ENCODE data around the gene COL9A1. TPM values are rescaled to one million over a fixed set of nuclear protein-coding genes. Genes with fewer than 3 reads are reported as not detected.

The COL9A1 gene
- total RNA-seq, 1 experiment from 2014 or later, result 0.34 TPM

DNA sequence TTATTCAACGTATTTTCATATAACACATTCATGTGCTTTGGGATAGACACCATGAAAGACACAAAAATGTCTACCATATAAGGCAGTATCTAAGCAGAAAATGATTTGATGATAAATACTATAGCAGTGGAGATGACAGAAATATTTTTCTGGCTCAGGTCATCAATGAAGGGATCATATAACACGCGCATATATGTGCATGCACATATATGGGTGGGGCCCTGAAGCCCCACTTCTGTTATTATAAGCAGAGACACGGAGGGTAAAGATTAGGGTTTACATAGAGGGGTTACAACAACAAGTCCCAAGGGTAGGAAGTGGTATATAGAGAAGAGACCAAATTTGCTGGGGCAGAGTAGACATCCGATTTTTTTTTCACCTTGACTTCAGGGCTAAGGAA lies 16.0 kb downstream of the COL9A1 start:
- DNase-seq (ENCODE audit: low read depth), result no peak

DNA sequence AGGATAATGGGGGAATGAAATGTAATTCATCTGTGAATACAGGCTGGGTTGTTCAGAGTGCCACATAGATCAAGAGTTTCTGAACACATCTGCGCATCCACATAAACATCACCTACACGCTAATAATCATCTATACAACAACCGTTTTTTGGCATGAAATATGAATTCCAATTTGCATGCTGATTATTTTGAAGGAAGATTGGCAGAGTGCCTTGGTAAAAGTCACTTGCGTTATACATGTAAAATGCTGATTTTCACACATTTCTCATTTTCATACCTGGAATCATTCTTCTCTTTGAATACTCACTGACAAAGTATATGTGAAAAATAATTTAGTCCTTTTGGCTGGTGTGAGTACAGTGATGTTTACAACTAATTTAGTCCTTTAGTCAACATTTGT lies 17.7 kb downstream of the COL9A1 start:
- DNase-seq (ENCODE audit: low read depth), result no peak

DNA sequence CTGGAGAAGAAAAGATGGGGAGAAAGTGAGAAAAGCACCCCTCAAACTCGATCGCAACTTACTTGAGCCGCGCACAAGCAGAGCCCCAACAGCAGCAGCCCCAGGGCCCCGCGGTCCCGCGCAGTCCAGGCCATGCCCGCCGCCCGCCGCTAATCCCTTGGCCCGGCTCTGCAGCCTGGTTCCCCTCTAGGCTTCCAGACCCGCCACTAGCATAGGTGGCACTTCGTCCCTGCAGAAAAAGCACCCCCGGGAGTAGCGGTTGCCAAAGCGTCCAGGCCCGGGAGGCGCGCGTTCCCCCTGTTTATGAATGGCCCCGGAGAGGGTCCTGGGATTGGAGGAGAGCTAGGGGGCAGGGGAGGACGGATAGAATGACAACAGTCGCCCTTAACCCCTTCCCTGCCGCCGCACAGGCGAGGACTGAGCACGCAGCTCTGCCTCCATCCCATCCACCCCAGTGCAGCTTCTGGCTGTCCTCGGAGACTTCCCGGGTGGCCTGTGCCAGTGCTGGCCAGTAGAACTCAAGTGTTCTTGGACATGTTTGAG lies 19.9 kb downstream of the COL9A1 start:
- DNase-seq (ENCODE audit: low read depth), result no peak

DNA sequence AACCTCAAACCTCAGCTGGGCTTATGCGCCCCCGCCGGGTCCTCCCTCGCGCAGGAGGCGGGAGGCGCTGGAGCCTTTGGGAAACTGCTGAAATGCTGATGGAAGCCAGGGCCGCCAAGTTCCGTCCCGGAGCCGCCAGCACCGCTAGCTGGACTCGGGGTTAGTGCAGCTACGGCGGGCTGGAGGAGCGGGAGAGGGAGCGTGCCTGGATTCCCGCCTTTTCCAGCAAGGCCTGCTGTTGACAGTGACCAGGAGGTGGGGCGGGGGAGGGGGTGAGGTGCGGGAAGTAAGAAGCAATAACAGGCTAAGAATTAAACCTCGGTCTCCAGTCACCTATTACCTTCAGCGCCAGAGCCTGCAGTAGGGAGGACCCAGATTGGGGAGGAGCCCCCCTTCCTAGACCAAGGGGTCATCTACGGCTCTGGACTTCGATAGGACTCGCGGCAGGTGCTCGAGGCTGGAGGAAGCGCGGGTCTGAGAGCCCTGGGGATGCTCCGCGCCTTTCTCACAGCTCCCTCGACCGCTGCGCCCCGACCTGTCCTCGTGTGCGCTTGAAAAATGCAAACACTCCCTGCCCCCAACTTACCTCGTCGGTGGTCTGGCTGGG lies 20.5 kb downstream of the COL9A1 start:
- DNase-seq (ENCODE audit: low read depth), result peak; percentile 35

DNA sequence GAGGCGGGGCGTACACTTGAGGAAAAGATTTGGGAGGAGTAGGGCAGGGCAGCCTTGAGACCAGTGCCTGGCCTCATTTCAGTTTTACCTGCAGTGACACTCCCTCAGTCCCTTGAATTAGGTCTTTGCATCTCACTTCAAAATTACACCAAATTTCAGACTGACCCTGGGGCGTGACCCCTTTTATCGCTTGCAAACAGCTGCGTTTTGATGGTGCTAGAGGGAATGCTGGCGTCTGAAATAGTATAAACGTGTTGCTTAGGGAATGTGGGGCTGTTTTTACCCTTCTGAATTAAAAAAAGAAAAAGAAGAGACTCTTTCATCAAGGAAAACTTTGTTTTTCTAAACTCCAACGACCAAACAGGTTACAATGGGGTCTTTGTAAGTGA lies 21.0 kb downstream of the COL9A1 start:
- no peak for DNase-seq (ENCODE audit: low read depth)

DNA sequence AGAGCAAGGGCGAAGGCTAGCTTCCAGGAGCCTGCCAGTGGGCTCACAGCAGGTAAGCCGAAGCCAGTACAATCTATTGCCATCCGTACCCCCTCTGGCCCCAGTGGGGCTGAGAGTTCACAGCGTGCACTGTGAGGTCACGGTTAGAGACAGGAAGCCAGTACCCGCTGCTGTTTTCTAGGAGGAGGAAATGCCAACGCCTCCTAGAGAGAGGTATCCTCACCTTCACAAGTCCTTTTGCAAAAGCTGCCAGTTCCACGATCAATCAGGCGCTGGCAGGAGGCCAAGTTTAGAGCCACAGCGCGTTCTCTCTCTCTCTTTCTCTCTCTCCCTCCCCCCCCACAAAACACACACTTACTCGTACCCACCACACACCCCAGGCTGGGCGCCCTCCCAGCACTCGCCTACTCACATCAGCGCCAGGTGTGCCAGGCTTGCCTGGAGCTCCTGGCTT lies 22.5 kb downstream of the COL9A1 start:
- DNase-seq (ENCODE audit: low read depth), result peak; percentile 5

DNA sequence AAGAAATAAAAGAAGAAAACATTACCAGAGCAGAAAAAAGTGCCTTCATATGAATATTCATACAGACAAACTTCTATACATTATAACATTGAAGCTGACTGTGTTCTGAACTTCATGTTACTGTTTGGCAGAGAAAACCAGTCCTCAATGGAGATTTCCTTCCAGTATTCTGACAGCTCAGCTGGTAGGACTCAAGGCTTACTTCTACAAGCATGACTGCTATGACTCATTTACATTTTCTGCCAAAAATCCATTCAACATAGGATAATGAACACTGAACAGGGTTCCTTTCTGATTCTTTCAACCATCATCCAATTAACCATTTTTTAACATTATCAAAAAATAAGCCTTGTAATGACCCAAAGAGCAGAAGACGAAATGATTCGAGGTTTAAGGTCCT lies 25.4 kb downstream of the COL9A1 start:
- DNase-seq (ENCODE audit: low read depth), result peak; percentile 11

DNA sequence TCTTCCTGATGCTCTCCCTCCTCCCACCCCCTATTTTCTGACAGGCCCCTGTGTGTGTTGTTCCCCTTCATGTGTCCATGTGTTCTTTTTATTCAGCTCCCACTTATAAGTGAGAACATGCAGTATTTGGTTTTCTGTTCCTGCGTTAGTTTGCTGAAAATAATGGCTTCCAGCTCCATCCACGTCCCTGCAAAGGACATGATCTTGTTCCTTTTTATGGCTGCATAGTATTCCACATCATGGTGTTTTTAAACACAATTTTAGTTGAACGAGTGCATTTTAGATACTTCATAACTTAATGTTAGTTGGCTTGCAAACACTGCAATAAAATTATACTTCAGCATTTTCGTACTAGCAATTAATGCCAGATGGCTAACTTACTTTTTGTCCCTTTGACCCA lies 28.5 kb downstream of the COL9A1 start:
- DNase-seq (ENCODE audit: low read depth), result no peak

DNA sequence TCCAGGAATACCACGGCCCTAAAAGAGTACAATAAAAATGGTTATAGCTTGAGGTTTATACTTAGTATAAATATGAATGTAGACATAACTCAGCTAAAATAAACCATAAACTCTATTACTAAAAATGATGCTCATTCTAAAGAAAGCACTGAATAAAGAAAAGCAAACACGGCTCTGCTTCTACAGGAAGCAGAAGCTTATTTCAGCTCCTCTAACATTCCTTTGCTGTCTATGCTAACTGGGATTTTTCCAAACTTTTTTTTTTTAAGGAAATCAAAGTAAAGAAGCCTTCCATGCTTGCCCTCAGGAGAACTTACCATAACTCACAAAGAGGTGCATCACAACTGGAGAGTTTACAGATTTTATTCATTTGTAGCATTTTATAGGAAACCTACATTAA lies 30.8 kb downstream of the COL9A1 start:
- no peak for DNase-seq (ENCODE audit: low read depth)

DNA sequence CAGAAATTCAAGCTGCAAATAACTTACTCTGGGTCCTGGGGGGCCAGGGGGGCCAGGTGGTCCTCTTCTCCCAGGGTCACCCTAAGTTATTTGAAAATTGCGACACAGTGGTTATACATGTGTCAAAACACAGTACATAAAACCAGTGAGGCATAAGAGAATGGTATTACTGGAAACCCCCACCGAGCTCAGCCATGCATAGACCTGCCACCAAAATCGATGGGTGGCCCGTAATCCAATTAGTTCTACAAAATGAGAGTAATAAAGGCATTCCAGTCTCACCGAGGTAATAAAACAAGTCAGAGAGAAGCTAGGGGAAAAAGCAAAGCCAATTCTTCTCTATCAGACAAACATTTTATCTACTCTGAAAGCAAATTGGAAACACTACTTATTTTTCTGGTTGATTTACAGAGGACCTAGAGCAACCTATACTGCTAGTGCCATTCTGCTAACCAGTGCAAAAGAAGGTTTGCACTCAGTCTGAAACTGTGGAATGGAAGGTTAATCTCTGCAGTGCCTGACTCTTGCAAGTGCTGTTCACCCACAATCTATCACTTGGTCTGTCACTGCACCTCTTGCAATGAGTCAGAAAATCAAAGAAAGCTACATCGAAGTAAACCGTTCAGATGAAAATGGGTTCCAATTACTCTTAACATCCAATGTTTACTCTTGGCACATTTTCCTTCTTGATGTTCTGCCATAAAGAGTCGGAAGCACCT lies 32.4 kb downstream of the COL9A1 start:
- no peak for DNase-seq (ENCODE audit: low read depth)

DNA sequence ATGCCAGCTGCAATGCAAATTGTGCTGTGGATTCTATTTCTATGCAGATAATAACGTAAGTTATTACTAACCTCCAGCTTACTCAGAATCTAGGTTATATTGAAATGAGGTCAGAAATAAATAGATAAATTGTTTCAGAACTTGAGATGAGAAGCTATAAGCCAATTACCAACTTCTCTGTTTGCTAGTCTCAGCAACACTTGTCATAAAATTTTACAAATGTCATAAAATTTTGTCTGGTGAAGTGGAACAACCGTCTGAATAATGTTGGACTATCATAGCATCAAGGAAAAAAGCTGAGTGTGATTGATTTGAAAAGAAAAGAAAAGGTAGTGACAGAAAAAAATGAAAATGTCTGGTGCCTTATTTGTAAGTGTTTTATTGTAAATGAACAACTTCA lies 36.7 kb downstream of the COL9A1 start:
- no peak for DNase-seq (ENCODE audit: low read depth)

DNA sequence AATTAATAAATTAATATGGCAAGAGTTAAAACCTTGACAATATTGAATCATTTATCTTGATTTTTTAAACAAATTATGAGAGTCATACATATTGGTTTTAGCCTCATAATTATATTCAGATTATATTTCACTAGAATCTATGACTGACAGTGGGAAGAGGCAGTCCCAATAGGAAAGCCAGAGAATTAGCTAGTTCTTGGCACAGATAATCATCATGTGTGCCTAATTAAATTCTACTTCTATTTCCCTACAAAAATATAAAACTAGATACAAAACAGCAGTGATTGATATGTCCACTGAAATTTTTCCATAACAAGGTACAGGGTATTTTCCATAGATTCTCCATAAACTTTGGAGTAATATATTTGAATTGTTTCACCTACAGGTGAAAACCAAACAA lies 38.6 kb downstream of the COL9A1 start:
- DNase-seq (ENCODE audit: low read depth), result no peak

DNA sequence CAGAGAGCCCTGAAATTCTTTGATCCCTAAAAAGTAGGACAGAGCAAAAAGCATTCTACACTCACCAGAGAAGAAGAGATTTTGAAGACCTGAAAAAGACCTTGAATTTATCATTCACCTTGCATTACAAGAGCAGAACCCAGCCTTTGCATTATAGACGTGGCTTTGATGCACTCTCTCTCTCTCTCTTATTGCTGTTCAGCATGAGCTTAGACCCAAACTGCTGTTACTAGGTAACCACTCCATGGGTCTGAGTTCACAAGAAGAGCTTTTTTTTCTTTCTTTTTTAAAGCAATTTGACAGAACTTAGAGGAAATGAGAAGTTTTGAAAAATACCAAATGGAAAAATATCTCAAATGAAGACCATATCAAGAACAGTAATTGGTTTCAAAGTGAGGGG lies 44.4 kb downstream of the COL9A1 start:
- no peak for DNase-seq (ENCODE audit: low read depth)

DNA sequence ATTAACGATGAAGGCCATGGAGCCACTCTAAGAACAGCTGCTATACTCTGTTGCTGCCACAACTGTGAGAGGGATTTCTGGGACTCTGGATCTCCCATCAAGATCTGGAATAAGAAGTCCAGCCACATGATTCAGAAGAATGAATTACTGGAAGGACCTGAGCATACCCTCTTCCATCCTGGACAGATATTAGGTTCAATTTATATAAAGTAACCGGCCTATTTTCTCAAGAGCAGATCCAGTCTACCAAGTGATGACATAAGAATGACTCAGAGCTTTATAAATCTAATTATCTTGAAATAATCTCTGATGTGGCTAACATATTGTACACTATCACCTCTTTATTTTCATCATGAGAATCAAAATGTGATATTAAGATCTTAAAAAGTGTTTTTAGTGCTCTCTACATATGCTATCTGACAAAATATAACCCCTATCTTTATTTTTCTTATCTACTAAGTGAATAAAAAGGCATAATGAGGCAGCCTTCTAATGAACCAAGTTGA lies 45.1 kb downstream of the COL9A1 start:
- no peak for DNase-seq (ENCODE audit: low read depth)

DNA sequence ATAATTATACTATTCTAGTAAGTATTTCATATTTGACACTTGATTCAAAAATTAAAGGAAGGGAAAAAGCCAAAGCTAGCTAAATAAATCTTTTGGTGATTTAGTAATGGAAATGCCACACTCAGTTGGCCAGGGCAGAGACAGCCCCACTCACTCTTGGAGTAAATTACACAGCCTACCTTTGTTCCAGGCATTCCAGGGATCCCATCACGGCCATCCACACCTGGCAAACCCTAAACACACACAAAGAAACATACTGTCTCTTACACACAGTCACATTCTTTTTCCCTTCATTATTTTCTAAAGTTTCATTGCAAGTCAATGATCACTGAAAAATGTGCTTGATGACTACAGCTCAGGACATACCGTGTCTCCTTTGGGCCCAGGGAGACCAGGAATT lies 48.1 kb downstream of the COL9A1 start:
- DNase-seq (ENCODE audit: low read depth), result no peak

DNA sequence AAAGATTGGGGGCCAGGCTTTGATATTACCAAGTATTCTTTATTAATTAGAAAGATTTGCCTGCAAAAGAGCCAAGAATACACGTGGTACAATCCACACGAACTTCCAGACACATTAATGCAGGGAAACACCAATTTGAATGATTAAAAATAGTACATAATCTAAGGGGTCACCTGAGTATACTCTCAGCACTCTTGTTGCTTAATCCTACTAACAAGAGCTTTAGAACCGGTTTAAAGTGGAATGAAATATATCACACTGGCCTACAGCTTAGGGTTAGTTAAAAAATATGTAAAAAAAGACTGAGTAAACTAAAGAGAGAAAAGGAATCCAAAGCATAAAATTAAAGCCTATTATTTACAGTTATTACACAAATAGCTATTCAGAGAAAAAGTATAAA lies 49.0 kb downstream of the COL9A1 start:
- no peak for DNase-seq (ENCODE audit: low read depth)

DNA sequence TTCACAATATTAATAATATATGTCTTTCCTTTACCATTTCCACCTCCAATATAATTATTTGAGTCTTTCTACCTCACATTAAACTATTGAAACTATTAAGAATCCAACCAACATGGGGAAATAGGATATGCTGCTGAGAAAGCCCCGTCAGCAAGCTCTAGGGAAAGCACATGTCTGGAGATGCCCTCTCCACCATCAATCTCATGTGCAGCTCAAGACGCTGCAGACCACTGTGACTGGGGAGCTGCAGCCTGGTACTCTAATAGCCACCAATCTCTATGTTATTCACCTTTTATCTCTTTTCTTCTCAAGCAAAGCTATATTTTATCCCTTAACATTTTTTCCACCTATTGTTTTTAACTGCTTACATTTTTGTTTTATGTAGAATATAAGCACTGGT lies 50.3 kb downstream of the COL9A1 start:
- DNase-seq (ENCODE audit: low read depth), result no peak

DNA sequence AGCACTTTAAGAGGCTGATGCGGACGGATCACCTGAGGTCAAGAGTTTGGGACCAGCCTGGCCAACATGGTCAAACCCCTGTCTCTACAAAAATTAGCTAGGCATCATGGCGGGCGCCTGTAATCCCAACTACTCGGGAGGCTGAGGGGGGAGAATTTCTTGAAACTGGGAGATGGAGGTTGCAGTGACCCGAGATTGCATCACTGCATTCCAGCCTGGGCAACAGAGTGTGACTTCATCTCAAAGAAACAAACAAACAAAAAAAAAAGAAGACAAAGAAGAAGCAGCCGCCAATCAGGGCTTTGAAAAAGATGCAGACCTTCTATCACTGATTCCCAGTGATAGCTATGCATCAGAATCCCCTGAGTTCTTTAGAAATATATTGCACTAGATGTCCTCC lies 56.8 kb downstream of the COL9A1 start:
- no peak for DNase-seq (ENCODE audit: low read depth)

DNA sequence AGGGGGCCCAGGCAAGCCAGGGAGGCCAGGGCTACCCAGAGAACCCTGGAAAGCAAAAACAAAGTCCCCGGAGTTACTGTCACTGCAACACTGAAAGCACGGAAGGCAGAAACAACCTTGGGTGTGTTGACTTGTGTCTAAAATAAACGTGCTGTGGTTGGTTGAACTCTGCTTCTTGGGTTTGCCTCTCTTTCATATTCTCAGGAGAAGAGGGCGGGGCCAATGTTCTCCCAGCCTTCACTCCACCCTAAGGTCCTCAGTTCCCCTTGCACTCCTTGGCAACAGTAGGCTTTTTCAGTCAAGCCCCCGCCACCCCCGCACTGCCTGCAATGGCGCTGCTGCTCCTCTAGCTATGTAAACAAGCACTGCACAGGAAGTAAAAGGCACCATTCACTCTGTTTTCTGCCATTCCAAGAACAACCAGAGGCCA lies 60.9 kb downstream of the COL9A1 start:
- no peak for DNase-seq (ENCODE audit: low read depth)

DNA sequence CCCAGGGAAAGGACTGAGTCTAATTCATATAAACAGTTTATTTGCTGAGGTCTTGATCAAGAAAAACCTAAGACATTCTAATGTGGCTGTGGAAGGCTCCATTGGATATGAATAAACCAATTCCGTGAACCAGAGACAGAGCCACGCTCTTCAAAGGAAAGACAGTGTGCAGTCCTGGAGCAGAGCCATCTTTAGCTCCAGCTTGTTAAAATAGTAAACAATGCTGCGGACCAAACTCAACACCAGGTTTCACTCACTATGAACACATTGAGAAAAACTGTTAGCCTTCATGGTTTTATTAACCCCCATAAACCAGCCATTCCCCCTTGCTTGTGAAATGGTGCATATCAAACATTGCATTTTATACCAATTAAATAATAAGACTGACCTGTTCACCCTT lies 61.9 kb downstream of the COL9A1 start:
- no peak for DNase-seq (ENCODE audit: low read depth)

DNA sequence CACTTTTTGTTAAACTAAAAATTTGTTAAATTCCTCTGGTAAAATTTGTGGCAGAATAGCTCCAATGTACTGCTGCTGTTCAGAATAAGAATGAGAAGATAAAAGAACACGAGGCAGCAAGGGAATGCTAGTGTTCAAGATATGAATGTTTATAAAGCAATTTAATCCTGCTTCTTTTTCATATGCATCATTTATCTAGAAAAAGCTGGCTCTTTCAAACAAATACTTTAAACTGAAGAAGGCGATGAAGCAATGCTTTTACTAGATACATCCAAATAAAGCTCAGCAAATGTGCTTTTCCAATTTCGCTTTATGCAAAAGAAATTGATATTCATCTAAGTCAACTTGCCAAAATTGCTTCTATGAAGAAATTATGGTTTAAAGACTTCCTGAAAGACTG lies 66.5 kb downstream of the COL9A1 start:
- DNase-seq (ENCODE audit: low read depth), result no peak

DNA sequence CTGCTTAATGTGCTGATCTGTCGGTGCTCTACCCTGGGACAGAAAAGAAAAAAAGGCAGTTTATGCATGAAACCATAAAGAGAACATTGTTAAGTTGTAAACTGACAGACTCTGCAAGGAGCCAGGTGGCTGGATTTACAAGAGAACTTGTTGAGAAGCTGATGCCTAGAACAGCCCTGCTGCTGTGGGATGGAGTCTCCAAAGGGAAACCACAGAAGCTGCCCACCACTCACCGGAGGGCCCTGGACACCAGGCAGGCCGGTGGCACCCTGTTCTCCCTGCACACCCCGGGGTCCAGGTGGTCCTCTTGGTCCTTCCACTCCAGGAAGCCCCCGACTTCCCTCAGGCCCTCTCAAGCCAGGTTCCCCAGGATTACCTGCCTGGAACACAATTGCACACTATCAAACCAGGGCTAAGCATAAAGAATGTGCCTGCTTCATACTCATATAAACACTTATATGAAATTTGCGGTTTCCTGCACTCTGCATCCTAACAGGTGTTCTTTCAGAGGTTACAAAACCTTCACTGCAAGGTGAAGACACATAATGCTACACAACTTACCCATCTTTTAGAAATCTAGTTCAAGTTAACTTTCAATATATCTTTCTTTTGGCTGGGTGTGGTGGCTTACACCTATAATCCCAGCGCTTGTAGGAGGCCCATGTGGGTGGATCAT lies 68.2 kb downstream of the COL9A1 start:
- no peak for DNase-seq (ENCODE audit: low read depth)

DNA sequence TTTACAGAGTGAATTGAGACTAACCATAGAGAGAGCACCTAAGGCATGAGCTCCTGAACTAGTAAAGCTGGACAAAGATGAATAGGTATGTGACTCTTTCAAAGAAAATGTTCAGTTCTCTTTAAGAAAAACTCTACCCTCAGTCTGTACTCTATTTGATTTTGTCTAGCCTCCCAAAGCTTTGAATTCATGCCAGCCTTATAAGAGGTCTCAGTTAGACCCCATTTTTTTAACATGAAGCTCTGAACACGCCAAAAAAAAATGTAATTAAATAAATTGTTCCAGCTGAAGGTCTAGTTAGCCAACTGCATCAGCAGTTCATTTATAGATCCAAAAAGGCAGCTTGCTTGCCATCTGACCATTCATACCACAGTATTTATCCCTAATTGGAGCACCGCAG lies 71.6 kb downstream of the COL9A1 start:
- no peak for DNase-seq (ENCODE audit: low read depth)

Data from Daoy (cell line).